Stomach smooth muscle (tissue), 2 donors: ENCODE results near the gene ATG13.
"Not testable (repeated sequence)": the region's sequence is repeated elsewhere in the genome, so short reads cannot be mapped to it uniquely, and the experiment has no call there.

Experiments used
- H3K27ac ChIP-seq: one replicate; pipeline ENCODE4 v1.7.0; 2013; ENCODE audit warnings: mild to moderate bottlenecking, low read length, inconsistent platforms
- H3K27me3 ChIP-seq, 2 donors: one replicate each; pipeline ENCODE4 v1.7.0; 2013; ENCODE audit warnings: low read length in 2 of 2; ENCODE audit not compliant: insufficient read depth in 2 of 2, control insufficient read depth in 1 of 2
- H3K36me3 ChIP-seq, 2 donors: one replicate each; pipeline ENCODE4 v1.7.0; 2013; ENCODE audit warnings: low read length in 2 of 2; ENCODE audit not compliant: control insufficient read depth in 2 of 2, insufficient read depth in 2 of 2
- H3K4me1 ChIP-seq: one replicate; pipeline ENCODE4 v1.7.0; 2013; ENCODE audit warnings: low read length; ENCODE audit not compliant: control insufficient read depth, insufficient read depth
- H3K4me3 ChIP-seq, 2 donors: one replicate each; pipeline ENCODE4 v1.7.0; 2013; ENCODE audit warnings: low read length in 2 of 2
- H3K9ac ChIP-seq, 2 donors: one replicate each; pipeline ENCODE4 v1.7.0; 2013; ENCODE audit warnings: low read length in 2 of 2, mild to moderate bottlenecking in 1 of 2
- H3K9me3 ChIP-seq, 2 donors: one replicate each; pipeline ENCODE4 v1.7.0; 2013; ENCODE audit warnings: low read length in 2 of 2; ENCODE audit not compliant: control insufficient read depth in 2 of 2
- donor health status: healthy.
- donor health status: Pancreatic carcinoma.

The ATG13 gene

DNA sequence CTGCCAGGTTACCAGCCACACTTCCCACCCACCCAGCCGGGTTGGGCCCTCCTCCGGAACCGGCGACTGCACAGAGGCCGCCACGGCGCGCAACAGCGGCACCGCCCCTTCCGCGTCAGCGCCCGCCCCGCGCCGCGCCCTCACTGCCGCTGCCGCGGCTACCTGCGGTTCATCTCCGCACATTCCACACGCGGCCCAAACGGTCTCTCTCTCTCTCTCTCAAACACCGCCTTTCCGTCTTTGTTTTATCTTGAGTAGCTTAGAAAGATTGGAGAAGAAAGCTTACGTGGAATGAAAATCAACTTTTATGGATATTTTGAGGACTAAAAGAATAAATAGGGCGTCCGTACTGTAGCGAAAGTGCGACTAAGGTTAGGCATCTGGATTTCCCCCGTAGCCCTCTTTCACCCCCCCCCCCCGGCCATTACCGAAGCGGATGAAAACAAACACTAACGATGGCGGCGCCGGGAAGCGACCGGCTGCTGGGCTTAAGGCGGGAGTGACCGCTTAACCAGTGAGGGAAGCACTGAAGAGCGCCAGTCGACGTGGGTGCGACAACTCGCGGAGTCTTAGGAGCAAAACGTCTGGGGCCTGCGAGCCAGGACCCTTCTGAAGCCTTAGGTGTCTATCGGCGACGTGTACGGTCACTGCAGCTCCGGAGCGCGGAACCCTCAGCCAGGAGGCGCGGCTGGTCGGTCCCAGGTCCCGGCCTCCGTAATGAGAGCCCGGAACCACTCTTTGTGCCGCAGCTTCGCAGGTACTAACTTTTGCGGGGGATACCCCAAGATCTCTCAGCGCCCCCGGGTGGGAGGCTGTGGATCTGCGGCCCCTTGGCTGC lies at the start of gene ATG13, which contains the start of gene HARBI1:
Gene ATG13, plus strand, starts transcription at position 420 of the 838 bp plus-strand sequence. CDS start 26,739 bp downstream, outside the sequence.
Gene HARBI1, minus strand, starts transcription at position 94 of the 838 bp plus-strand sequence. CDS start 990 bp downstream, outside the sequence.
- peaks cover 25% of the 10 kb centered on the region for H3K4me1 ChIP-seq
- H3K36me3 ChIP-seq = peaks cover 0 to 7% of the 10 kb centered on the region in 2 donors
- H3K27me3 ChIP-seq = no peaks in the 10 kb centered on the region
- peak within 1 kb of the TSS; percentile 94 to 99 for H3K4me3 ChIP-seq
- H3K9me3 ChIP-seq = no peaks in the 10 kb centered on the region
- peak within 1 kb of the TSS; percentile 94 for H3K27ac ChIP-seq
- H3K9ac ChIP-seq = peak within 1 kb of the TSS; percentile 80 to 97

DNA sequence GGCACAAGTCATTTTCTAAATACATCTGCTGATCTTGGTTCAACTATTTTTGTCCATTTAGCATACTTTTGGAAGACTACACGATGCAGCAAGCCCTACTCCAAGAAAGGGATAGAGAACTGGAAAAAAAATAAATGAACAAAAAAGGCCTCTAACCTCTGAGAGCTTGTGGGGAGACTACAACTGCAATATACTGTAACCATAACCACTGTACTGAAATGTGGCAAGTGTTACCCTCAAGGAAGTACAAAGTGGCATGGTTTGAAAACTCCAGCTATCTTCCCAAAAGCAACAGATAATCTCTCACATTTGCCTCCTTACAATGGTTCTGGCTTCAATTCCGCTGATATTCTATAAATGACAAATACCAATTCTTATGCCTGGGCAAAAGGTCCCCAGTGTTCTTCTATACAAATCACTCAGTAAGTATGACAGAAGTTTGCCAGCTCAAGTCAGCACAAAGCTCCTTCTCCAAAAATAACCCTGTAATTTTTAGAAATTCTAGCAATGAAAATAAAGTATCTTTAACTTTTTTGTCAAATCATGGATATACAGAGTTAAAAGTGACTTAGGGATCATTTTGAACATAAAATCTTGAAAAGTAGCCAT lies 46.5 kb upstream of the ATG13 start:
- H3K36me3 ChIP-seq = no peaks in the 10 kb centered on the region
- no peak overlapping the region for H3K4me3 ChIP-seq
- no peaks in the 10 kb centered on the region for H3K27me3 ChIP-seq
- H3K9ac ChIP-seq = no peak overlapping the region
- H3K9me3 ChIP-seq = no peaks in the 10 kb centered on the region
- H3K4me1 ChIP-seq = no peaks in the 10 kb centered on the region
- H3K27ac ChIP-seq = no peak overlapping the region

DNA sequence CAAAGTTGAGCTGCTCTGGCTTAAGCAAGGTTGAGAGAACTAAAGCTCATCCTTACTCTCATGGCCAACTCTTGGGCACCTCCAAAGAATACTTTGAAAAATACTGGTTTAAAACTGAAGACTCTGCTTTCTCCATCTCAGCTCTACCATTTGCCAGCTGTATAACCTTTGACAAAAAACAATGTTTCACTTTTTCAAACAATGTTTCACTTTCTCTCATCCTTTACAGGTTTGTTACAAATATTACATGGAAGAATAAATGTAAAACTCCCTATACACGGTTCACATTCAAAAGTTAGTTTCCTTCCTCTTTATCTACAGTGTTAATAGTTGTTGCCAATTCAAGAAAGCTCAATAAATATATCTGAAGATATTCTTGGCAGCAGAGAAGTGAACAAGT lies 42.7 kb upstream of the ATG13 start:
- H3K4me1 ChIP-seq = no peaks in the 10 kb centered on the region
- H3K4me3 ChIP-seq = no peak overlapping the region
- no peaks in the 10 kb centered on the region for H3K27me3 ChIP-seq
- no peaks in the 10 kb centered on the region for H3K9me3 ChIP-seq
- no peak overlapping the region for H3K27ac ChIP-seq
- H3K36me3 ChIP-seq = no peaks in the 10 kb centered on the region
- no peak overlapping the region for H3K9ac ChIP-seq

DNA sequence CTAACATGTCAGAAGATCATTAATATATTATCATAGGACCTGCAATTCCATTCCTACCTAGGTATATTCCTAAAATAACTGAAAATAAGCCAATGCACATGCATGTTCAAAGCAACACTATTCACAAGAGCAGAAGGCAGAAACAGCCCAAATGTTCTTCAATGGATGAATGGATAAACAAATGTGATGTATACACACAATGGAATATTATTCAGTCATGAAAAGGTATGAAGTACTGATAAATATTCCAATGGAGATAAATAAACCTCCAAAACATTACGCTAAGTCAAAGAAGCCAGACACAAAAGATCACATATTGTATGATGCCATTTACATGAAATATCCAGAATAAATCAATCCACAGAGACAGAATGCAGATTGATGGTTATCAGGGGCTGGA lies 40.3 kb upstream of the ATG13 start:
- H3K36me3 ChIP-seq = no peaks in the 10 kb centered on the region
- no peaks in the 10 kb centered on the region for H3K27me3 ChIP-seq
- no peak overlapping the region for H3K4me3 ChIP-seq
- H3K4me1 ChIP-seq = no peaks in the 10 kb centered on the region
- H3K27ac ChIP-seq = no peak overlapping the region
- no peak overlapping the region for H3K9ac ChIP-seq
- no peaks in the 10 kb centered on the region for H3K9me3 ChIP-seq

DNA sequence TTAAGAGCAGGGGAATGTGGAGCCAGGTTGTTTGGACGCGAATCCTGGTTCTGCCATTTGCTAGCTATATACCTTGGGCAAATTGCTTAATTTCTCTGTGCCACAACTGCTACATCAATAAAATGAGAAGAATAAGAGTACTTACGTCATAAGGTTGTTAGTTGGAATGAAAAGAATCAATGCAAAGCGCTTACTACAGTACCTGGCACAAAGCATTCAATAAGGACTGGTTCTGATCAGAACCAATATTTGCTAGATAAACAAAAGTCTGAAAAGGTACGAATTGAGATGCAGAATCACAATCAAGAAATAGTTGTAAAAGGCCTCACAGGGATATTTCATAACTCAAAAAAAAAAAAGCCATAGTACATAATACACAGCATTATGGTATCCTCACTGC lies 34.8 kb upstream of the ATG13 start:
- no peaks in the 10 kb centered on the region for H3K36me3 ChIP-seq
- H3K9me3 ChIP-seq = no peaks in the 10 kb centered on the region
- H3K9ac ChIP-seq = no peak overlapping the region
- no peak overlapping the region for H3K27ac ChIP-seq
- no peaks in the 10 kb centered on the region for H3K27me3 ChIP-seq
- no peak overlapping the region for H3K4me3 ChIP-seq
- no peaks in the 10 kb centered on the region for H3K4me1 ChIP-seq

DNA sequence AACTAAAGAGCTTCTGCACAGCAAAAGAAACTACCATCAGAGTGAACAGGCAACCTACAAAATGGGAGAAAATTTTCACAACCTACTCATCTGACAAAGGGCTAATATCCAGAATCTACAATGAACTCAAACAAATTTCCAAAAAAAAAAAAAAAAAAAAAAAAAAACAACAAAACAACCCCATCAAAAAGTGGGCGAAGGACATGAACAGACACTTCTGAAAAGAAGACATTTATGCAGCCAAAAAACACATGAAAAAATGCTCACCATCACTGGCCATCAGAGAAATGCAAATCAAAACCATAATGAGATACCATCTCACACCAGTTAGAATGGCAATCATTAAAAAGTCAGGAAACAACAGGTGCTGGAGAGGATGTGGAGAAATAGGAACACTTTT lies 33.8 kb upstream of the ATG13 start:
- not testable (repeated sequence) for H3K9me3 ChIP-seq, H3K36me3 ChIP-seq, H3K27ac ChIP-seq, H3K4me3 ChIP-seq, H3K9ac ChIP-seq, H3K27me3 ChIP-seq, H3K4me1 ChIP-seq

DNA sequence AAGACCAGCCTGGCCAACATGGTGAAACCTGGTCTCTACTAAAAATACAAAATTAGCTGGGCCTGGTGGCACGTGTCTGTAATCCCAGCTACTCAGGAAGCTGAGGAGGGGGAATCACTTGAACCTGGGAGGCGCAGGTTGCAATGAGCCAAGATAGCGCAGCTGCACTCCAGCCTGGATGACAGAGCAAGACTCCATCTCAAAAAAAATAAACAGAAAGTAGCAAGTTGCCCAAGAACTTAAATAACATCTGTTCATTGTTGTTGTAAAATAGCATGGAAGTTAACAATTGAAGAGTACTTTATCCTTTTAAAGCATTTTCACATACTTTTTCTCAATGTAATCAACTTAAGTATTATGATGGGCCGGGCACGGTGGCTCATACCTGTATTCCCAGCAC lies 29.2 kb upstream of the ATG13 start:
- peaks cover 14% of the 10 kb centered on the region for H3K4me1 ChIP-seq
- no peak overlapping the region for H3K27ac ChIP-seq
- H3K9me3 ChIP-seq = no peaks in the 10 kb centered on the region
- H3K36me3 ChIP-seq = no peaks in the 10 kb centered on the region
- no peaks in the 10 kb centered on the region for H3K27me3 ChIP-seq
- H3K4me3 ChIP-seq = no peak overlapping the region
- no peak overlapping the region for H3K9ac ChIP-seq

DNA sequence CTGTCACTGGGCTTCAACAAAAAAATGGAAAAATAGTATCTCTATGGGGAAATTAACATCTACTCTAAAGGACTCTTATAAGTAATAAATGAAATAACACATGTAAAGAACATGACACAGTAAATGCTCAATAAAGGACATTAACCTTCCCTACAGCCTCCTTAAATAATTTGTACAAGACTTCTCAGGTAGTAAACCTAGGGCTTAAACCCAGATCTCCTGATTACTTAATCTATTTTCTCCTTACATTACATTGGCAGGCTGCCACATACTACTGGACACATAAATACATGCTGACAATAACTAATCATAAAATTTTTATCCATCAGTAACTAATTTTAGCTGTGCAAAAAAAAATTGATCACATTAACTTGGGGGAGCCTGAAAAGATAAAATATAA lies 28.4 kb upstream of the ATG13 start:
- Histone ChIP-seq H3K9me3 (no peaks in the 10 kb centered on the region), H3K36me3 (no peaks in the 10 kb centered on the region), H3K27me3 (no peaks in the 10 kb centered on the region), H3K4me3 (no peak overlapping the region), H3K9ac (no peak overlapping the region), H3K27ac (no peak overlapping the region), H3K4me1 (peaks cover 14% of the 10 kb centered on the region)

DNA sequence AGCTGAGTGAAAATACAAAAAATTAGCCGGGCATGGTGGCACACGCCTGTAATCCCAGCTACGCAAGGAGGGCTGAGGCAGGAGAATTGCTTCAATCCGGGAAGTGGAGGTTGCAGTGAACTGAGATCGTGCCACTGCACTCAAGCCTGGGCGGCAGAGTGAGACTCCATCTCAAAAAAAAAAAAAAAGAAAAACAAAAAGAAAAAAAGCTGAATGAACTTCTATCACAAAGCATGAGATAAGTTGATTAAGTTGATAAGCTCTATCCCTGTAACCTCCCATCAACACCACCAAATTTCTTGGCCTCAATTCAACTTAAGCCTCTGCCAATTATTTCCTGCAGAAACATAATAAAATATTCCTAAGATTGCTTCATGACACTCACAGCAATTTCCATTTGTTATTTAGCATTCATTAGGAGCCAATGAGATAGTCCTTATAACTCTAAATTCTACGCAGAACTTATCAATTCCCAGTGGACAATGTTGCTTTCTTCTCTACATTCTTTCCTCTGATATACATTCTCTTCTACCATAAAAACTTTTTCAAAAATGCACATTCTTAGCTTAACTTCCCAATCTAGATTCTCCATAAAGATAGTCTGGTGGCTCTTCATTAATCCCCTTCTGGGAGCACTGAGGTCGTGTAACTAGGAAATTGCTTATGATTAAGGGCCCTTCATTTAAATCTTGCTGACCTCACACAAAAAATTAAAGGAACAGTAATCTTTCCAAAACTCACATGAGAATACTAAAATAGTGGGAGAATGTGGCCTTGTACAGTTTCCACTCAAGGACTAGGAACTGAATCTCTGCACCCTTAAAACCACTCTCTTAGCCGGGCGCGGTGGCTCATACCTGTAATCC lies 26.4 kb upstream of the ATG13 start:
- no peaks in the 10 kb centered on the region for H3K9me3 ChIP-seq
- no peak overlapping the region for H3K27ac ChIP-seq
- peaks cover 14% of the 10 kb centered on the region for H3K4me1 ChIP-seq
- no peaks in the 10 kb centered on the region for H3K36me3 ChIP-seq
- H3K27me3 ChIP-seq = no peaks in the 10 kb centered on the region
- H3K4me3 ChIP-seq = no peak overlapping the region
- no peak overlapping the region for H3K9ac ChIP-seq

DNA sequence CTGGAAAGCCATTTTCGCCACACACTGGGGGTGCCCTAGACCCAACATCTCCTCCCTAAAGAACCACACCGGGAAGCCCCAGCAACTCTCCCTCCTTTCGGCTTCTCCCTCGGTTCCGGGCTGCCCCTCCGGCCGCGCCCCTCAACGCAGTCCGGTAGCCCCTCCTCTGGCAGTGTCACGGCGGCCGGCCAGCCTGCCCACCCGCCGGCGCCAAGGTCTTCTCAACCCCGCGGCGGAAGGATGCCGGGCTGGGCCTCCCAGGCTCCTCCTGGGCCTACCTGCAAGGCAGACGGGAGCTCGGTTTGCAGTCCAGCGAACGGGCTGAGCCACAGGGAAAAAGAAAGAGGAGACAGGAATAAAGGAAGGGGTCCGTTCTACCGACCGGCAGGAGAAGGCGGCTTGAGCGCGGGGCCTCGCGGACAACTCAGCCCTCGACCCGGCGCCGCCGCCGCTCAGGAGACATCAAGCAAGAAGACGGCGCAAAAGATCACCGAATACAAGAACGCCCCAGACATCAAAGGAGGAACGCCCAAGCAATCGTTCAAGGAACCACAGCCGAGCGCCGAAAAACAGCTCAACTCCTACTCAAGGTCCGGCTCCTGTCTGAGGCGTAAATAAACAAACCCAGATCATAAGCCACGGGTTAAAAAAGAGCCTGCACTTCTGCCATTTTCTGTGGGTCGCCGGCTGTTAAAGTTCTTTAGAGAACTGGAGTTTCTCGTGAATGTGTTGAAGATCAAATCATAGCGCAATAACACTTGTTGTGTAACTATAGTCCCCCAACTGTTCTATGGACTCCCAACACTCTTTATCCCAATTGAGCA lies 23.6 kb upstream of the ATG13 start, which contains the start of gene AMBRA1:
Gene AMBRA1, minus strand, starts transcription at position 474 of the 824 bp plus-strand sequence. CDS start 45,643 bp downstream, outside the sequence.
- Histone ChIP-seq H3K27ac (peak within 1 kb of the TSS; percentile 67), H3K9ac (peak within 1 kb of the TSS; percentile 92 to 93), H3K4me3 (peak within 1 kb of the TSS; percentile 94 to 96), H3K4me1 (peaks cover 14% of the 10 kb centered on the region), H3K9me3 (no peaks in the 10 kb centered on the region), H3K27me3 (no peaks in the 10 kb centered on the region), H3K36me3 (no peaks in the 10 kb centered on the region)
